NCI-H2227 treated with DMSO at 0.1 percent for 48 hours (cell line): ENCODE measurements around the gene PLOD3.

Experiments used
- DNase-seq: peaks from one replicate; lab custom pipeline; 2025; lab: John Stamatoyannopoulos, UW

PLOD3 gene

DNA sequence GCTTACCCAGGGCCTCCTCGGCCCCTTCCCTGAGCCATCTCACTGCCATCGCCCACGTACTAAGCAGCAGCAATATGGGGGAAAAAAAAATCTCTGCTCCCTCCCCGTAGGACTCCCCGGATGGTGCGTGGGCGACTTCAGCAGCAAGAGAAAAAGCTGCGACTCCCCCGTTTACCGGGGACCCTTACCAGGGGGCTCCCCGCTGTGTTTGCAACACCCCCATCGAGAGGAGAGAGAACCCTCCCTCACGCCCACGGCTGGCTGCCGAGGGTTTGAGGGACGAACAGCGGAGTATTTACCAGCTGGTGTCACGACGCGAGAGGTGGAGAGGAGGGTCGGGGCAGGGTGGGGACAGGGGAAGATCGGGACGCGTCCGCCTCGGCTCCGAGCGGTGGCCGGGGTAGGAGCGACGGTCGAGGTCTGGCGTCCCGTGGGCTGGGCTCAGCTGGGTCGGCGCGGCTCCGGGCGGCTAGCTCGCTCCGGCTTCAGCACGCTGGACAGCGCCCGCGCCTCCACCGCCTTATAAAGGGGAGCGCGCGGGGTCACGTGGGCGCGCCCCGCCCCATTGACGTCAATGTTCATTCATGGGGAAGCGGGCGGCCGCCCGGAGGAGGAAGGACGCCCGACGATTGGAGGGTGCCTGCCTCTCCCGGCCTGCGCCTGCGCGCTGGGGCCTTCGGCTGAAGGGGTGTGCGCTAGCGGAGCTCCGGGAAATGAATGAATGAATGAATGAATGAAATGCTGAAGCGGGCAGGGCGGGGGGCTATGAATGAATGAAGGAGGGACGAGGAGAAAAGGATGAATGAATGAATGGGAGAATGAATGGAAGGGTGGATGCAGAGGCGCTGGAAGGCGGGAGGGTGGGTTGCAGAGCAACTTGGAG is 52.1 kb downstream of the PLOD3 start, which contains the start of gene VGF:
TSS of gene VGF (minus strand) at position 495 of the 883 bp plus-strand sequence. CDS start 726 bp downstream, outside the sequence.
- DNase-seq, result peak; percentile 96

DNA sequence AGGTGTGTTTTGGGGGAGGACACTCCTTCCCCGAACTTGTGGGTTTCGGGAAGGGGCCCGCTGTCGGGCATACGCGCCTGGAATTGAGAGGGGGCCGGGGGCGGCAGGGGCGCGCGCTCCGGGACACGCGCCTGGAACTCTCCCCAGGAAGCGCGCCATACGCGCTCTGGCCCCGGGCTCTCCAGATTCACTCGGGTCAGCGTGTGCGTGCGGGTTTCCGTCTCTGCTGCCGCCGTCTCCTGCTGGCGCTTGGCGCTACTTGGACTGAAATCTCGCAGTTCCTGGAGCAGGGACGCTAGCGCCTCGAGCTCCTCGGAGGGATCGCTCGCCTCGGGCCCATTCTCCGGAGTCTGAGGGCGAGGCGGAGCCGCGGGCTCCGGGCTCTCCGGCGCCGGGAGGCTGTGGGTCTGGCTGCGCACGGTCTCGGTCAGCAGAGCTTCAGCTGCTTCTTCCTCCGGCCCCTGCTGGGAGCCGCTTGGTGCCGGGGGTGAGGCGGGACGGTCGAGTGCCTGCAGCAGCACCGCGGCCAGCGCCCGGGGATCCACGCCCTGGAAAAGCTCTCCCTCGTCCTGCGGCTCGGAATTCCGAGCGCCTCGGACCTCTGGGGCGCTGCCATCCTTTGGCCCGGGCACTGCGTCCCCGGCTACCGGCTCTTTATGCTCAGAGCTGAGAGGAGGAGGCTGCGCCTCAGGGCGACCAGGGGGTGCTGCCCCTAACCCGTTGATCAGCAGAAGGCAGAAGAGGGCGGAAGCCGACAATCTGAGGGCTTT is 53.1 kb downstream of the PLOD3 start:
- no peak for DNase-seq

DNA sequence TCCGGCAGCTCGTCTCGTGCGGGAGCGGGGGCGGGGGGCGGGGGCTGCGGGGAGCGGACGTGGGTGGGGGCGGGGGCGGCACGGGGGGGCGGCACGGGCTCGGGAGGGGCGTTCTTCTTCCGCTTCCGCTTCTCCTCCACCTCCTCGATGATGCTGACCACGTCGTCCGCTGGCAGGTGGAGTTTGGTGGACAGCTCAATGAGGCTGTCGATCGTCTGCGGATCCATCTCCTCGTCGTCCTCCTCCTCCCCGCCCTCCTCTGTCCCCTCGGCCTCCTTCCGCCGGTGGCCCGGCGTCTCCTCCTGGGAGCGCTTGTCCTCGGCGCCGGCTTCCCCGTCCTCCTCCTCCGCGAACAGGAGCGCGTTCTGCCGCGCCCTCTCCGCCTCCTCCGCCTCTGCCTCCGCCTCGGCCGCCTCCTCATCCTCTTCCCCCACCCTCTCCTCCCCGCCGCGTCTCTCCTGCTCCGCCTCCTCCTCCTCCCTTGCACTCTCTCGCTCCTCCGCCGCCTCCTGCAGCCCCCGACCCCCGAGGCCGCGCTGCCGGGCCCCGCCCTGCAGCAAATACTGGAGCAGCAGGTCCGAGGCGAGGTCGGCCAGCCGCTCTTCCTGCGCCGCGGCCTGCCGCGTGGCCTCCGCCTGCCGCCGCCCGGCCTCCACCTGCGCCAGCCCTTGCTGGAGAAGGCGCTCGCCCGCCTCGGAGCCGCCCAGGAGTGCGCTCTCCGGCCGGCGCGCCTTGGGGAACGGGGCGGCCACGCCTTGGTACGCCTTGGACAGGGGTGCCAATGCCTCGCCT is 53.9 kb downstream of the PLOD3 start:
- peak; percentile 87 for DNase-seq

DNA sequence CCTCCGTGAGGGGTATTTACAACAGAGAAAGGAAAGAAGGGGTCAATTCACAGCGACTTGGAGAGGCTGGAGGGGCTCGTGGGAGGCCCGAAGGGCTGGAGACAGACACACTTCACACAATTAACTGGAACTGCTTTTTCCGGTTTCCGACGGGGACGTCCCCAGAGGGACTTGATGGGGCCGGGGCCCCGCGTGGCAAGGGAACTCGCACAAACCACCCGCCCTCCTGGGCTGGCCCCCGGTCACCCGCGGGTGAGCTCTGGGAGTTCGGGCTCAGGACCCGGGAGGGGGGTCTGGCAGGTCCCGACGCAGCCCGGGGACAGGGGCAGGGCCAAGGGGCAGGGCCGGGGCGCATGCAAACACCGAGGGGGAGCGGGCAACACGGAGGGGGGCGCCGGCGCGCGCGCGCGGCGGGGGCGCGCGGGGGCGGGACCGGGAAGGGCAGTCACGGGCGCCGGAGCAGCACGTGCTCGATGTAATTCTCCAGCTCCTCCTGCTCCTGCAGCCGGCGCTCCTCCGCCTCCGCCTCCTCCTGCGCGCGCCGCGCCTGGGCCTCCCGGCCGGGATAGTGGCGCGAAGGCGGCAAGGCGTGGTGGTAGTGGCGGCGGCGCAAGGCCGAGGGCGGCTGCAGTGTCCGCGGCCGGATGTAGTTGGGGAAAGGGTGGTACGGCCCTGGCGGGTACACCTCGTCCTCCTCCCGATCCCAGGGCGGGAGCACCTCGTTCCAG is 54.7 kb downstream of the PLOD3 start:
- peak; percentile 87 for DNase-seq

DNA sequence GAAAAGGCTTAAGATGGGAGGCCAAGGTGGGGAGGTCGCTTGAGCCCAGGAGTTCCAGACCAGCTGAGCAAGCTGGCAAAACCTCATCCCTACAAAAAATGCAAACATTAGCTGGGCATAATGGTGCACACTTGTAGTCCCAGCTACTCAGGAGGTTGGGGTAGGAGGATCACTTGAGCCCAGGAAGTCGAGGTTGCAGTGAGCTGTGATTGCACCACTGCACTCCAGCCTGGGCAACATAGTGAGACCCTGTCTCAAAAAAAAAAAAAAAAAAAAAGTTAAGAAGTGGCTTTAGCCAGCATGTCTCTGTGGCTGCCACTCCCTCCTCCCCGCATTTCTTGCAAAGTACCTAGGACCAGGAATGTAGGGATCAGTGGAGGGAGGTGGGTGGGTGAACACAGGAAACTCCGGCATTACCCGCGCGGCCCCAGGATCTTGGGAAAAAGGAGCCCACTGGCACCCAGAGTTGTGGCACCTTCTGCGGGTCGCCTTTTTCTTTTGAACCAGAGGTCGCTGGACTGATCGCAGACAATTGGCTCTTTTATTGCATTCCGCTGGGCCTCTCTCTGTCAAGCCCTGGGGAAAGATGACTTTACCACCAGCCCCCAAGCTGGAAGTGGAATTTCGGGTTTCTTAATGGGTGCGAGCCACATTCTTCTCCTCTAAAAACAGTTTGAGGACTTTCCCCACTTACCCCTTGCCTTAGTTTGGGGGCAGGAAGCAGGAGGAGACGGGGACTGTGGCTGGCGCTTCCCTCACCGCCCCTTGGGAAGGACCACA is 55.5 kb downstream of the PLOD3 start:
- DNase-seq, result no peak

DNA sequence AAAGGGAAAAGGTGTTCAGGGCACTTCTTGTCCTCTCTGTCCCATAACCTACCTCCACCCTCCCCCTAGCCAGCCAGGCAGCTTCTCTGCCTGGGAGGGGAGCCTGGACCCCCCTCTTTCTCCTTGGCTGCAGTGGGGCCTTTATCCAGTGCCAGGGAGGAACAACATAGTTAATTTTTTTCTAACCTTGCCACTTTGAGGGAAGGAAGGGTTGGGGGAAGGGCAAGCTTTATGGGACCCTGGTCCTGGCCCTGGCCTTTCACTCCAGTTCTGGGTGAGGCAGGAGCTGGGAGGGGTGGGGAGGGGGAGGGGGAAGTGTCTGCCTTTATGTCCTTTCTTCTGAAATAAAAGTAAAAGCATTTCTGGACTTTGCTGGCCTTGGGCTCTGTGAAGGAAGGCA is 56.5 kb downstream of the PLOD3 start:
- no peak for DNase-seq

DNA sequence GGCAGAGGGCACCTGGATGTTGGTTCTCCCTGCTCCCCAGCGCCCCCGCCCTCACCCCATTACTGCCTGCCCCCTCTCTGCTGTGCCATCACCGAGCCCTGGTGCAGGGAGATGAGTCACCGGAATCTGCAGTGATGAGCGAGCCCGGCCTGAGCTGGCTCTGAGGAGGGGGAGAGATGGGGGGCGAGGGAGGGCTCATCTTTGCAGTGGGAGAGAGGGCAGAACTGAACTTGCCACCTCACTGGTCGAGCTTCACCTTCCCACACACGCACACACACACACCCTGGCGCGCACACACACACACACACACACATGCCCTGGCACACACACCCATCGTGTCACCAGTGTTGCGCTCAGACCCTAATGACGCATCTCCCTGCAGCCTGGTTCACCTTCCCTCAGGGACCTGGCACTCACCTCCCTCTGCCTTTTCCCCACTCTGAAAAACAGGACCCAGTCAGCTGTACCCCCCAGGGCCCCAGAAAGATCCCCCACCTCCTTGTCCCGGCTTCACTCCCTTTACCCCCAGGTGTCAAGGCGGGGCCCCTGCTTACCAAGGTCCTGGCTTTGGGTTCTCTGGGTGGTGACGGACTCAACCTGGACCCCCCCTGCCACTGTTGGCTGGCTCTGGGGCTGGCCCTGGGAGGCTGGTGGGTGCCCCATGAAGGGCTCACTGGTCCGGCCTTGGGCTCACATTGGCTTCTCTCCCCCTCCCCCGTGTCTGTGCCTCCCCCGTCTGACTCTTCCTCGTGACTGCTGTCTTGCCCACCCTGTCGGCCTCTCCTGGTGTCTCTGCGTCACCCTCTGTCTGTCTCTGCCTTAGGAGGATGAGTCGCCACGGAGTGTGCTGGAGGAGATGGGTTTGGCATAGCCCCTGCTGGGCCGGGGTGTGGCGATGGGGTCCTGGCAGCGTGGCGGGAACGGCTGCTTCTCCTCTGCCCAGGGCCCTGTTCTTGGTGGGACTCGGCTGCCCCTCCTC is 57.4 kb downstream of the PLOD3 start:
- DNase-seq, result no peak

DNA sequence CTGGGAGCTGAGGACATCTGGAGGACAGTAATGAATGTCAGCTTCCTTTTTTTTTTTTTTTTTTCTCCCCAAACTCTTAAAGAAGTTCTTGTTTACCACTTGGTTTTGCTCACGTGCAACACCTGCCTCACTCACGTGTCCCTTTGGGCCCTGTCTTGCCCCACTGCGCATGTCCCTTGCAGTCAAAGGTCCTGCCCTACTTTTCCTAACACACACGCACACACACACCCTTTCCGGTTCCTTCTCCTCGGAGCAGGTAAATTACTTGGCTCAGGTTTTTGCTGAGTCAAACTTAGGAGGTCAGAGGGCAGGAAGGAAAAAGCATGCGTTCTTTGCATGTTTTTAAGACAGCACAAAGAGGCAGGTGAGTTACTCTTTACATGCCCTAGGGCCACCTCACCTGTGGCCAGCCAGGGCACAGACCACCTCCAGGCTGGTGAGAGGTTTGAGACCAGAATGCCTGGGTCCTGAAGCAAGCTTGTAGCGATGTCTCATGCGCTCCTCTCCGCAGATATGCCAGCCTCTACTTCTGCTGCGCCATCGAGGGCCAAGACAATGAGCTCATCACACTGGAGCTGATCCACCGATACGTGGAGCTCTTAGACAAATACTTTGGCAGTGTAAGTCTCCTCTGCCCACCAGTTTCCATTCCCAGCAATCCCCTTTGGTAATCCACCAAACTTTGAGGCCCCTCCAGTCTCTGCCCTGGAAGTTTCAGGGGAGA is 60.4 kb downstream of the PLOD3 start:
- no peak for DNase-seq

DNA sequence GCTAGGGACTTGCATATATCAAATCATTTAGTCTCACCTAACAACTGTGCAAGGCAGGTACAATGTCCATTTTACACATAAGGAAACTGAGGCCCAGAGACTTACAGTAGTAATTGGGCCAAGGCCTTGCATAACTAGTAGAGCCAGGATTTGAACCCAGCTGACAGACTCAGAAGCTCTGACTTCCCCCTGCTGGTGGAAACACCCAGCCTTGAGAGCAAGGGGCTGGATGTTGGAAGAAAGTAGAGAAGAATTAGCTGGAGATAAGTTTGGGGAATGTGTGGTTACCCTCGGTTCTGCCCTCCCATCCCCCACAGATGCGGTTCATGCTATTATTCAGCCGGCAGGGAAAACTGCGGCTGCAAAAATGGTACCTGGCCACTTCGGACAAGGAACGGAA is 61.1 kb downstream of the PLOD3 start:
- DNase-seq, result no peak
